Anterior cingulate cortex (tissue), 58 donors: ENCODE measurements around the gene ATP12A.
A peak's percentile ranks its signal among the peaks of the same experiment; 100 is the strongest.

Experiments used
- DNase-seq, 58 donors: peaks; one replicate each; lab custom pipeline; 2025; lab: John Stamatoyannopoulos, UW

ATP12A gene

DNA sequence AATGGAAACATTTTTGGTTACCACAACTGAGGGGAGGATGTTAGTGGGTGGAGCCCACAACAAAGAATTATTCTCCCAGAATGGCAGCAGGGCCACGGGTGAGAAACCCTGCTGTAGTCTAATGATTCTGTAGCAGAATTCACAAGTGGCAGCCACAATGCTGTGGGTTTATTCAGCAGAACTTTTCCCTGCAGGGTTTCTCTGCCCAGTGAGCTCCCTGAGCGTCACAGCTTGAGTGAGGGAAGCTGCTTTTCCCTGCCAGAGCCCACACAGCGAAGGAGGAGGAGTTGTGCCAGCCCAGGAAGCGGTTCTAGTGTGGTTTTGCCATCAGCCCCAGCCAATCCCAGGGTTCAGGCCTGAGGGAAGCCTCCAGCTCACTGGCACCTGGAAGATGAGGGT is 4.4 kb downstream of the ATP12A start:
- peak in 41 of 58 donors; percentile 1 to 63 (median 22) for DNase-seq

DNA sequence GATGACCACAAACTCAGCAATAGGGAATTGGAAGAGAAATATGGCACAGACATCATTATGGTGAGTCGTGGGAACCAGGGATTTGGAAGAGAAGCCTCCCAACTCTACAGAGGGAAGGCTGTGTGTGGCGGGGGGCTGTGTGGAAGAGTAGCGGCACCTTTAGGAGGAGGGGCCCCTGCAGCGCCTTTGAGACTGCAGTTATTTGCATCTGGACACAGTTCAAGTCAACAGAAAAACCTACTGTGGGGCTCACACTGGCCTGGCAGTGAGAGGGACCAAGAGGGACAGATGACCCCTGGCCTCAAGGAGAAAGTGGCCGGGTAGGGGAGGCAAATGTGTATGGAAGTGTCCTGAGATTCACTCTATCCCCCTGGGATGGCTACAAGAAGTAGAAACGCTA is 5.1 kb downstream of the ATP12A start:
- DNase-seq = no peak

GRCh38 chr13:24687611-24688010 is 7.4 kb downstream of the ATP12A start:
- DNase-seq = no peak

DNA sequence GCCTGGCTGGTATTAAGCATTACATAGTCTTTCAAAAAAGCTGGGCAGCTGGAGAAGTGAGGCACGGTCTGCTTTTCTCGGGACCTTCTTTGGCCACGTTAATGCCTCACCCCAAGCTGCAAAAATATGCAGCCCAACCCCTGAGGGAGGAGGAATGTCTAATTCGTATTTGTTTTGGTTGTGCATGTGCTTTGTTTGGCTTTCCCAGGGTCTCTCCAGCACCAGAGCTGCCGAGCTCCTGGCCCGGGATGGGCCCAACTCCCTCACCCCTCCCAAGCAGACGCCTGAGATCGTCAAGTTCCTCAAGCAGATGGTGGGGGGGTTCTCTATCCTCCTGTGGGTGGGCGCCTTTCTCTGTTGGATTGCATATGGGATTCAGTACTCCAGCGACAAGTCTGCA is 7.9 kb downstream of the ATP12A start:
- DNase-seq = no peak

DNA sequence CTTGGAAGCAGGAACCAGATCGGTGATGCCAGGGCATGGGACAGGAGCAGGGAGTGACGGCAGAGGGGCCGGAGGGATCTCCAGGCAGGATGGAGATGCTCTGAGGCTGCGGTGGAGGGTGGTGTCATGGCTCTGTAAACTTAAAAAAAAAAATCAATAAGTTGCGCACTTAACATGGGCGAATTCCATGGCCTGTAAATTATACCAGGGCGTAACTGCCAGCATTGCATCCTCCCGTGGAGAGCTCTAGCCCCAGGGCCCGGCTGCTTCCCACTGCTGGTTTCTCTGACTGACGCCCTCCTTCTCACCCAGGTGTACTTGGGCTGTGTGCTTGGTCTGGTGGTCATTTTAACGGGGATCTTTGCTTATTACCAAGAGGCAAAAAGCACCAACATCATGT is 8.7 kb downstream of the ATP12A start:
- DNase-seq = no peak

DNA sequence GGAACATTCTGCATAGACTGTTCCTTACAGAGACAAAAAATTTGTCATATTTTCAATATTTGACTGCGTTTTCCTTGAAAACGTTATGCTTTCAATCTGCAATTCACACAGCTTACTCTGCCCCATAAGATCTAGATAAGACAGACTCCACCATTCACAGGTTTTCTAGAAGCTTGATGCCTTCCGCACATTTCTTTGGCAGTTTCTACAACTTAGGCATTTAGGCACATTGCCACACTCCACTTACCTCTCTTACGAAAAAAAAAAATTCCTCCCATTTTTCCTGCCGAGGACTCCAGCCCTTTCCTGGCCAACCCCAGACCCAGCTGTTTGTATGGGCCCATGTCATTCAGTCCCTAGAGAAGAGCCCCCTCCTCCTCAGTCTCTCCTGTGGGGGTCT is 11.2 kb downstream of the ATP12A start:
- DNase-seq = no peak

DNA sequence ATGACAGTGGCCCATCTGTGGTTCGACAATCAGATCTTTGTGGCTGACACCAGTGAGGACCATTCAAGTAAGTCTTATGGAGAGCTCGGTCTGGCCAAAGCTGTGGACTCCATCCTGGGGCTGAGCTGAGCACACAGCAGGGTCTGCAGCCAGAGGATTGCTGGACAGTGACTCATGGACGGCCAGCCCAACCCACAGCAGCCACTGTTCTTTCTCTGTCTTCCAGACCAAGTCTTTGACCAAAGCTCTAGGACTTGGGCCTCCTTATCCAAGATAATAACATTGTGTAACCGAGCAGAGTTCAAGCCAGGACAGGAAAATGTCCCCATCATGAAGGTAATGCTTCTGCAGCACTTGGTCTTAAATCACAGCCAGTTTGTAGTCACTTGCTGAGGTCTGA is 12.4 kb downstream of the ATP12A start:
- DNase-seq = no peak

- peak in 11 of 58 donors; percentile 4 to 27 (median 6) for DNase-seq
These were observed 13.8 kb downstream of the ATP12A start for GRCh38 chr13:24693862-24694471.

GRCh38 chr13:24694907-24695306 is 14.7 kb downstream of the ATP12A start:
- DNase-seq = no peak

DNA sequence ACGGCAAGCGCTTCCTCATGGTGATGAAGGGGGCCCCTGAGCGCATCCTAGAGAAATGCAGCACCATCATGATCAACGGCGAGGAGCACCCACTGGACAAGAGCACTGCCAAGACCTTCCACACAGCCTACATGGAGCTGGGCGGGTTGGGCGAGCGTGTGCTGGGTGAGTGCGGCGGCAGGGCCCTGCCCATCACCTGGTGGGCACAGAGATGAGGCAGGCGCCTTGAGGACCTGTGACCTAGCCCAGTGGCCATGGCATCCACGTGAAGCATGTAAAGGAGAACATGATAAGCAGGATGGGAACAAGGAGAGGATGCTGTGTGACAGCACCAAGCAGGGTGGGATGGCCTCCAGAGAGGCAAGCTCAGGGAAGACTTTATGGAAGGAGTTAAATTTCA is 18.5 kb downstream of the ATP12A start:
- no peak for DNase-seq

GRCh38 chr13:24699541-24699940 is 19.3 kb downstream of the ATP12A start:
- no peak for DNase-seq

GRCh38 chr13:24700539-24700938 is 20.3 kb downstream of the ATP12A start:
- no peak for DNase-seq

- DNase-seq = no peak
These were observed 26.8 kb downstream of the ATP12A start for GRCh38 chr13:24706886-24707585.

GRCh38 chr13:24709186-24709913 is 29.1 kb downstream of the ATP12A start:
- no peak for DNase-seq

DNA sequence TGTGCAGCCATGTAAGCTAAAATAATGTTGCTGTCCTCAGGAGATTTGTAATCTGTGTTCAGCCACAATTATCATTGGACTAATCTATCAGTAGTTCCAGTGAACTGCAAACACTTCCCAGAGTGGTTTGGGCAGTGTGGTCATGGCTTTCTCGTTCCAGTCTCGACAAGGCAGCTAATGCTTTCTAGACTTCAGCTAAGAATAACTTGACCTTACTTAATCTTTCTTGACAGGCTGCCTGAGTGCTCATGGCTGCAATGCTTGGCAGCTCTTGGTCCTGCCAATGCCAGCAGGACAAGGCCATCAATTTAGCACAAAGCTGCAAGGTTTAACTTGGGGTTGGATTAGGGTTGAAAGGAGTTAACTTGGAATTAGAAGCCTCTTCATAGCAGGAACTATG is 32.8 kb downstream of the ATP12A start:
- no peak for DNase-seq

DNA sequence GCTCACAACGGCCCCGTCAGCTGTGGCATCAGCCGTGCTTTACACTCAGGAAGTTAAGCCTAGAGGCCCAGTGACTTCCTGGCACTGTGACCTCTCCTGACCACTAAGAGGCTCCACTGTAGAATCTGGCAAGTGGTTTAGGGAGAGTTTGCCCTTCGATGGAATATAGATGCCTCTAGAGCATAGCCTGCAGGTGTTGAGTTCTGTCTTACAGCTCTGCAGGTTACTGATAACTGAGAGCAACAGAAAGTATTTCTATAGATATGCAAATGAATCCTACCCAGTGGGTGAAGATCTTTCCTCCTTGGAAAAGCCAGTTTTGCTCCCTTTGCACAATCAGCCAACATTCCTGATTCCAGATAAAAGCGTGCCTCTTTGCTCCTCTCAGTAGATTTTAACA is 35.8 kb downstream of the ATP12A start:
- no peak for DNase-seq

DNA sequence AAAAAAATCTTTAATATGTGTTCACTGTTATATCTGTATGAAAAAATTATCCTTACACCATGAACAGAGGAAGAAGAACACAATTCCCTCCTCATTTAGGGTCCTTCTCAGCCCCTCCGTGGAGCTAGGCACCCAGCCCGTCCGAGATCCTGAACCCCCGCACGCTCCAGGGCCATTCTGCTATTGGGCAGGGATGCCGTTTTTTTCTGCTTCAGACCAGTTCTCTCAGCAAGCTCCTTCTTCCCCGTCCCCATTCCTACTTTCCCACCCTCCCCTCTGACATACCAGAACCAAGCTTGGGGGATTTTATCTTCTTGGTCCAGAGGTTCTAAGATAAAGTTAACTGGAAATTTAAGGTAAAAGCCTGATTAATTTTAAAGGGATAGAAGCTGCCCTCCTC is 36.2 kb downstream of the ATP12A start:
- no peak for DNase-seq

- no peak for DNase-seq
These were observed 37.0 kb downstream of the ATP12A start for GRCh38 chr13:24717217-24717616.

GRCh38 chr13:24718192-24718965 is 38.2 kb downstream of the ATP12A start:
- DNase-seq = no peak

- no peak for DNase-seq
These were observed 38.9 kb downstream of the ATP12A start for GRCh38 chr13:24719139-24719538.

- no peak for DNase-seq
These were observed 43.0 kb downstream of the ATP12A start for GRCh38 chr13:24723206-24723605.
